Neuronal stem cell (in vitro differentiated cells): ENCODE measurements around the gene PAFAH2.

ENCODE experiments used
- DNase-seq: peaks from one replicate; pipeline ENCODE4 v3.0.0-alpha.2; 2013; ENCODE audit warnings: low spot score
- H2AFZ ChIP-seq: one replicate; pipeline ENCODE4 v1.6.1; 2013; ENCODE audit warnings: mild to moderate bottlenecking, low read length, inconsistent platforms
- H2AK5ac ChIP-seq: 2 replicates; pipeline ENCODE4 v1.6.1; 2013; ENCODE audit warnings: low read depth, mild to moderate bottlenecking, inconsistent platforms, low read length, moderate library complexity, mixed read lengths
- H2BK120ac ChIP-seq: 2 replicates; pipeline ENCODE4 v1.6.1; 2013; ENCODE audit warnings: low read depth, mild to moderate bottlenecking, inconsistent platforms, low read length, moderate library complexity, mixed read lengths
- H2BK12ac ChIP-seq: one replicate; pipeline ENCODE4 v1.6.1; 2013; ENCODE audit warnings: low read length, inconsistent platforms
- H2BK15ac ChIP-seq: 2 replicates; pipeline ENCODE4 v1.6.1; 2013; ENCODE audit warnings: mild to moderate bottlenecking, low read length, inconsistent platforms, mixed read lengths
- H2BK5ac ChIP-seq: one replicate; pipeline ENCODE4 v1.6.1; 2013; ENCODE audit warnings: inconsistent platforms, mild to moderate bottlenecking, low read length, moderate library complexity
- H3K14ac ChIP-seq: one replicate; pipeline ENCODE4 v1.6.1; 2013; ENCODE audit warnings: low read length, inconsistent platforms
- H3K18ac ChIP-seq: 2 replicates; pipeline ENCODE4 v1.6.1; 2013; ENCODE audit warnings: low read length, inconsistent platforms
- H3K23ac ChIP-seq: 2 replicates; pipeline ENCODE4 v1.6.1; 2013; ENCODE audit warnings: low read depth, mild to moderate bottlenecking, mixed read lengths, low read length, inconsistent platforms; ENCODE audit not compliant: poor library complexity
- H3K27ac ChIP-seq: replicated peaks from 3 replicates; pipeline ENCODE4 v1.5.1; 2013; ENCODE audit warnings: low read length, inconsistent platforms
- H3K27me3 ChIP-seq, 3 experiments: 2 replicates each; pipeline ENCODE4 v1.6.1; 2013; ENCODE audit warnings: low read length in 3 of 3, mild to moderate bottlenecking in 2 of 3, inconsistent platforms in 1 of 3, low read depth in 1 of 3, mixed read lengths in 1 of 3, moderate library complexity in 1 of 3; ENCODE audit not compliant: control insufficient read depth in 3 of 3, insufficient read depth in 3 of 3
- H3K36me3 ChIP-seq, 2 donors: replicated peaks in 1 of 2; 2 replicates each; pipeline ENCODE4 v1.6.1; 2013; ENCODE audit warnings: low read length in 2 of 2; ENCODE audit not compliant: control insufficient read depth in 2 of 2, insufficient read depth in 2 of 2
- H3K4ac ChIP-seq: 2 replicates; pipeline ENCODE4 v1.6.1; 2013; ENCODE audit warnings: inconsistent platforms, mild to moderate bottlenecking, low read length, moderate library complexity
- H3K4me1 ChIP-seq, 2 donors: 1 replicate in 1 of 2; 2 replicates in 1 of 2; pipeline ENCODE4 v1.6.1; 2013; ENCODE audit warnings: low read length in 2 of 2, low read depth in 1 of 2; ENCODE audit not compliant: control insufficient read depth in 2 of 2, insufficient read depth in 1 of 2
- H3K4me2 ChIP-seq: one replicate; pipeline ENCODE4 v1.6.1; 2013; ENCODE audit warnings: mild to moderate bottlenecking, low read length, inconsistent platforms; ENCODE audit not compliant: insufficient read depth, poor library complexity, severe bottlenecking
- H3K4me3 ChIP-seq, 2 donors: 2 replicates each; pipeline ENCODE4 v1.5.1; 2013; ENCODE audit warnings: low read length in 2 of 2, mild to moderate bottlenecking in 2 of 2, inconsistent platforms in 1 of 2, moderate library complexity in 1 of 2
- H3K79me1 ChIP-seq: one replicate; pipeline ENCODE4 v1.6.1; 2013; ENCODE audit warnings: low read depth, mild to moderate bottlenecking, inconsistent platforms, low read length, moderate library complexity
- H3K9ac ChIP-seq: one replicate; pipeline ENCODE4 v1.6.1; 2013; ENCODE audit warnings: mild to moderate bottlenecking, low read depth, low read length, inconsistent platforms; ENCODE audit not compliant: poor library complexity
- H3K9me3 ChIP-seq, 2 donors: replicated peaks in 1 of 2; 2 replicates each; pipeline versions ENCODE3 to v1.6.1; 2013; ENCODE audit warnings: low read length in 2 of 2, mild to moderate bottlenecking in 2 of 2, inconsistent platforms in 1 of 2, low read depth in 1 of 2, mixed read lengths in 1 of 2, moderate library complexity in 1 of 2; ENCODE audit not compliant: control insufficient read depth in 2 of 2, insufficient read depth in 1 of 2
- H4K8ac ChIP-seq: one replicate; pipeline ENCODE4 v1.6.1; 2013; ENCODE audit warnings: low read depth, mild to moderate bottlenecking, inconsistent platforms, low read length, moderate library complexity
- H4K91ac ChIP-seq: one replicate; pipeline ENCODE4 v1.6.1; 2013; ENCODE audit warnings: low read length, low read depth, mild to moderate bottlenecking, inconsistent platforms; ENCODE audit not compliant: poor library complexity
- WGBS, 2 donors: extraction: QIAGEN DNeasy Blood & Tissue Kit; methylation state at CpG; one replicate each; pipeline ENCODE4 v1.1.7; 2013; ENCODE audit warnings: missing lambda C conversion rate in 2 of 2, mixed read lengths in 1 of 2; ENCODE audit not compliant: insufficient read length in 2 of 2, insufficient replicate concordance in 1 of 2; ENCODE audit errors: extremely low coverage in 2 of 2; 5-methylcytosine and 5-hydroxymethylcytosine counted together

Gene PAFAH2

DNA sequence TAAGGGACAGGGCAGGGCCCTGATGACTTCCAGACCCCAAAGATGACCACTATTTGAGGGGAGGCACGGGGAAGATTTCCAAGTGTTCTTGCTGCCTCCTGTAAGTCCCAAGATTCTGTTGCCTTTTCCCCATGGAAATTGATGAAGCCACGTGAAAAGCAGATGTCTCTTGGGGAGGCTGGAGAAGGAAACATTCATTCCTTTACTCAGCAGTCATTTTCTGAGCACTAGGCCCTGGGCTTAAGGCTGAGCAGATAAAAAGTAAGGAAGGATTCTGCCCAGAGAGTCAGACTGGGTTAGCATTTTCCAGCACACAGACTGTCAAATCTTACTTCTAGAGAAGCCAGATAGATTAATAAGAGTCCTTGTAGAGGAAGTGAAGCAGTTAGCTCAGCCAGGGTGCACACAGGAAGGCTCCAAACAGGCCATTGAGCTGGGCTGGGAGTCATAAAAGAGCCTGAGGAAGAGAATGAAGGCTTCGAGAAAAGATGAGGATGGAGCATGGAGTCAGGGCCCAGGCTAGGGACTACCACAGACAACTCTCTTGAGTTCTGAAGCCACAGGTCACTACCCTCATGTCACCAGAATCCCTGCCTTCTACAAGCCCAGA lies 33.9 kb upstream of the PAFAH2 start:
- H3K18ac ChIP-seq, result no peak overlapping the region
- no peak overlapping the region for H2AK5ac ChIP-seq
- no peak overlapping the region for H2AFZ ChIP-seq
- no peak overlapping the region for H2BK12ac ChIP-seq
- H3K27me3 ChIP-seq, result peaks cover 0 to 12% (median 9%) of the 10 kb centered on the region in 3 experiments
- H3K23ac ChIP-seq, result no peak overlapping the region
- no peak overlapping the region for H3K4me2 ChIP-seq
- H2BK120ac ChIP-seq, result no peak overlapping the region
- H4K91ac ChIP-seq, result no peak overlapping the region
- no peaks in the 10 kb centered on the region for H3K9me3 ChIP-seq
- no peaks in the 10 kb centered on the region for H3K79me1 ChIP-seq
- H2BK5ac ChIP-seq, result peak overlapping the region; percentile 46
- no peak overlapping the region for H2BK15ac ChIP-seq
- DNase-seq, result no peak
- no peak overlapping the region for H3K27ac ChIP-seq
- WGBS, 2 donors, result no CpG with 5 or more reads among the region's 3 CpGs
- H4K8ac ChIP-seq, result no peak overlapping the region
- H3K4ac ChIP-seq, result no peak overlapping the region
- H3K4me1 ChIP-seq, result peaks cover 9 to 12% of the 10 kb centered on the region in 2 donors
- H3K14ac ChIP-seq, result no peak overlapping the region
- H3K4me3 ChIP-seq, result no peak overlapping the region
- no peaks in the 10 kb centered on the region for H3K36me3 ChIP-seq
- H3K9ac ChIP-seq, result no peak overlapping the region

DNA sequence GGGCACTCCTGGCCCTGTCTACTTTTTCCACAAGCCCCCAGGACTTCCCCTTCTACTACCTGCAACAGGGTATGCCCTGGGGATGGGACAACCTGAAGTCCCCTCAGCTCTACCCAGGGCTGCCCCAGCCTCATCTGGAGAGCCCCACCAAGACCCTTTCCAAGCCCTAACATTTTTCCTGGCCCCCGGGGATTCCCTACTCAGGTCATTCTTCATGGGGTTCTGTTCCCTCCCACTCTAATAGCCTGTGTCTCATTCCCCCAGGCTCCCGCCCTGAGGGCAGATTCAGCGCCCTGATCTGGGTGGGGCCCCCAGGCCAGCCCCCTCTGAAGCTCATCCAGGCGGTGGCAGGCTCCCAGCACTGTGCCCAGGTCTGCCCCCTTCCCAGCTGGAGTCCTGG lies 33.3 kb upstream of the PAFAH2 start:
- Histone ChIP-seq H3K36me3 (no peaks in the 10 kb centered on the region), H3K4ac (no peak overlapping the region), H3K4me3 (no peak overlapping the region), H3K18ac (no peak overlapping the region), H3K23ac (no peak overlapping the region), H3K14ac (no peak overlapping the region), H3K4me1 (peaks cover 7 to 8% of the 10 kb centered on the region in 2 donors), H4K91ac (no peak overlapping the region), H4K8ac (no peak overlapping the region), H2AFZ (no peak overlapping the region), H3K4me2 (no peak overlapping the region), H3K9me3 (no peaks in the 10 kb centered on the region), H3K79me1 (no peaks in the 10 kb centered on the region), H2BK120ac (no peak overlapping the region), H2BK12ac (no peak overlapping the region), H2BK5ac (peak overlapping the region; percentile 46), H2BK15ac (no peak overlapping the region), H3K27me3 (peaks cover 0 to 12% (median 8%) of the 10 kb centered on the region in 3 experiments), H3K9ac (no peak overlapping the region), H2AK5ac (no peak overlapping the region), H3K27ac (no peak overlapping the region)
- no CpG with 5 or more reads among the region's 4 CpGs for WGBS, 2 donors
- DNase-seq, result no peak

DNA sequence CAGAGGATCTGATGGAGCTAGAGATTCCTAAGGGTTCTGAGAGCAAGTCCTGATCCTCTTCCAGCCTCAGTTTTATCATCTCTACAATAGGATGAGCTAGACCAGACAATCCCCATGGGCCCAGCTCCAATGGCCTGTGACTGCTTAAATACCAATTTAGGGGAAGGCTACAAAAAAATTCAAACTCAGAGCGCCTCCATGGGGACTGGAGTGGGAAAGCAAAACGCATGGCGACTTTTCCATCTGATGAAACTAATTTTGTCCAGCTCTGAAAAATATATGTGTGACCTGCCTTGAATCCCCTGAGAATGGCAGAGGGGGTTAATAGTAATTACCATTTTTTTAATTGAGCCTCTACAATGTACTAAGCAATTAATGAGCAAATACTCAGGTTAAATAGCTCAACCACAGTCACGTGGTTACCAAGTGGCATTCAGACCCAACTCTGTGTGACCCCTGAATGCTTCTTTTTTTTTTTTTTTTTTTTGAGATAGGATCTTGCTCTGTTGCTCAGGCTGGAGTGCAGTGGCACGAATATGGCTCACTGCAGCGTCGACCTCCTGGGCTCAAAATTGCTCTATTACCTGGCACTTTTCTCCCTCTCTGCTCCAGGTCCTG lies 32.1 kb upstream of the PAFAH2 start:
- no CpG with 5 or more reads among the region's 7 CpGs for WGBS, 2 donors
- Histone ChIP-seq H2BK12ac (no peak overlapping the region), H3K4me3 (no peak overlapping the region), H2BK120ac (no peak overlapping the region), H3K4ac (no peak overlapping the region), H4K91ac (no peak overlapping the region), H4K8ac (no peak overlapping the region), H2BK5ac (peak overlapping the region; percentile 46), H3K9me3 (no peaks in the 10 kb centered on the region), H2BK15ac (no peak overlapping the region), H3K36me3 (no peaks in the 10 kb centered on the region), H3K18ac (no peak overlapping the region), H2AFZ (no peak overlapping the region), H3K14ac (no peak overlapping the region), H3K4me1 (peaks cover 5 to 7% of the 10 kb centered on the region in 2 donors), H3K4me2 (no peak overlapping the region), H3K9ac (no peak overlapping the region), H3K79me1 (no peaks in the 10 kb centered on the region), H3K23ac (no peak overlapping the region), H2AK5ac (no peak overlapping the region), H3K27ac (no peak overlapping the region), H3K27me3 (peaks cover 0 to 17% (median 8%) of the 10 kb centered on the region in 3 experiments)
- DNase-seq, result no peak

DNA sequence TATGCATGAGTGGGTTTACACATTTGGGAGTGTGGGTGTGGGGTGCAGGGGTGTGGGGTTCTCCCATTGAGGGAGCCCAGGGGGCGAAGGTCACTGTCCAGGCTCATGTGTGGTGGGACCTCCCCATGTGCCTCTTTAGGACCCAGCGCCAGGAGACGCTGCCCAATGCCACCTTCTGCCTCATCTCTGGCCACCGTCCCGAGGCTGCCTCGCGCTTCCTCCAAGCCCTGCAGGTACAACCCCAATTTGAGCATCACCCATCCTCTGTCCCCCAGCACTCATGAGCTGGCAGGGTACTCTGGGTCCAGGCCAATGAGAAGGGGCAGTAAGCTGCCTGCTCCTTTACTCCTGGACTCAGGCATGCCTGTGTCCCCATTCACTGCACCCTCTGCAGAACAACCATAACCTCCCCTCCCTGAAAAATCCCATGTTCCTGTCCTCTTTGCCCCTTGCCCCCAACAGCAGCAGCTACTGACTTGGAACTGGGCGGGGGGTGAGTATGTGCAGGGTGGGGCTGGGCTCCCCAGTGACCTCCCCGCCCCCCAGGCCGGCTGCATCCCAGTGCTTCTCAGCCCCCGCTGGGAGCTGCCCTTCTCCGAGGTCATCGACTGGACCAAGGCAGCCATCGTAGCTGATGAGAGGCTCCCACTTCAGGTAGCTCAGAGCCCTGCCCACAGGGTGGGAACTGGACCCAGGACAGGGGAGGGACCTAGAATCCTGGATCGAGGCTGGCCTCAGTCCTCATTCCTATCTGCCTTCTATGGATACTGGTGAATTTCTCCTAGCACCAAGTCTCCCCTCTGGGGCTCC lies 31.4 kb upstream of the PAFAH2 start:
- Histone ChIP-seq H4K8ac (no peak overlapping the region), H3K23ac (peak overlapping the region; percentile 44), H2AK5ac (peak overlapping the region; percentile 63), H3K4ac (no peak overlapping the region), H3K9ac (no peak overlapping the region), H3K36me3 (no peaks in the 10 kb centered on the region), H3K27me3 (peaks cover 0 to 17% (median 3%) of the 10 kb centered on the region in 3 experiments), H2BK12ac (no peak overlapping the region), H3K4me2 (no peak overlapping the region), H2AFZ (no peak overlapping the region), H3K18ac (peak overlapping the region; percentile 59), H3K4me3 (no peak overlapping the region), H3K79me1 (no peaks in the 10 kb centered on the region), H3K9me3 (no peaks in the 10 kb centered on the region), H2BK5ac (no peak overlapping the region), H3K4me1 (peaks cover 1 to 2% of the 10 kb centered on the region in 2 donors), H3K27ac (no peak overlapping the region), H2BK120ac (no peak overlapping the region), H2BK15ac (no peak overlapping the region), H3K14ac (peak overlapping the region; percentile 87), H4K91ac (no peak overlapping the region)
- WGBS, 2 donors, result no CpG with 5 or more reads among the region's 15 CpGs
- DNase-seq, result no peak
